ENCODE measurements around the gene C21orf58.
"Not testable (repeated sequence)": the region's sequence is repeated elsewhere in the genome, so short reads cannot be mapped to it uniquely, and the experiment has no call there.

C21orf58 gene

DNA sequence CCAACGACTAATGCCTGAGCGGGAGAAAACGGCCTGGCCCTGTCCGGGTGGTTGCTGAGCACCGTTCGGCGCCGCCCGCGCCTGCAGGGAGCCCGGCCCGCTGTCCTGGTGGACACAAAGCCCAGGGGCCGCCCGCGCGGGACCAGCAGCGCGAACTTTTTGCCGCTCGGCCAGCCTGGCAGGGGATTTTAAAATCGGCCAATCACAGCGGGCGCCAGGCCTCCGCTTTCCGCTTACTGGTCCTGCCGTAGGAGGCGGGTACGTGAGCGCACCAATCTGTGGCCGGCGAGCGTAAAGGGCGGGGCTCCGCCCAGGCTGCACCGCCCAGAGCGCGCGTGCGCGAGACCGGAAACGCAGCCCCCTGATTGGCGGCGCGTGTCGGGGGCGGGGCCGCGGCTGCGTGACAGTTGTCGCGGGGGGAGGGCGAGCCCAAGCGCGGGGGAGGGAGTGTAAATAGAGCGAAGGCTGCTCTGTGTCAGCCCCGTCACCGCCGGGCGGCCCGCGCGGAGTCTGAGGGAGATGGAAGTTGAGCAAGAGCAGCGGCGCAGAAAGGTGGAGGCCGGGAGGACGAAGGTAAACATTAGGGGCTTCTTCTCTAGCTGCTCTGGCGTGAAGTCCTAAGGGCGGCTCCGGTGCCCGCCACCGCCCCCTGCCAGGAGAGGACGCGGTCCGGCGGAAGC, at the start of gene C21orf58, which contains the start of gene PCNT:
TSS of gene C21orf58 (minus strand) at position 161 of the 680 bp plus-strand sequence. CDS start 1,132 bp downstream, outside the sequence.
TSS of gene PCNT (plus strand) at position 447 of the 680 bp plus-strand sequence. CDS start at position 520, 73 bp downstream.
- peak; percentile 99 for DNase-seq (ENCODE audit: low spot score)
- TF ChIP-seq, protein P1, sequence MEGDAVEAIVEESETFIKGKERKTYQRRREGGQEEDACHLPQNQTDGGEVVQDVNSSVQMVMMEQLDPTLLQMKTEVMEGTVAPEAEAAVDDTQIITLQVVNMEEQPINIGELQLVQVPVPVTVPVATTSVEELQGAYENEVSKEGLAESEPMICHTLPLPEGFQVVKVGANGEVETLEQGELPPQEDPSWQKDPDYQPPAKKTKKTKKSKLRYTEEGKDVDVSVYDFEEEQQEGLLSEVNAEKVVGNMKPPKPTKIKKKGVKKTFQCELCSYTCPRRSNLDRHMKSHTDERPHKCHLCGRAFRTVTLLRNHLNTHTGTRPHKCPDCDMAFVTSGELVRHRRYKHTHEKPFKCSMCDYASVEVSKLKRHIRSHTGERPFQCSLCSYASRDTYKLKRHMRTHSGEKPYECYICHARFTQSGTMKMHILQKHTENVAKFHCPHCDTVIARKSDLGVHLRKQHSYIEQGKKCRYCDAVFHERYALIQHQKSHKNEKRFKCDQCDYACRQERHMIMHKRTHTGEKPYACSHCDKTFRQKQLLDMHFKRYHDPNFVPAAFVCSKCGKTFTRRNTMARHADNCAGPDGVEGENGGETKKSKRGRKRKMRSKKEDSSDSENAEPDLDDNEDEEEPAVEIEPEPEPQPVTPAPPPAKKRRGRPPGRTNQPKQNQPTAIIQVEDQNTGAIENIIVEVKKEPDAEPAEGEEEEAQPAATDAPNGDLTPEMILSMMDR (IDR thresholded peaks at IDR 0.05; ENCODE audit: extremely low read depth, missing control alignments) = no peak

DNA sequence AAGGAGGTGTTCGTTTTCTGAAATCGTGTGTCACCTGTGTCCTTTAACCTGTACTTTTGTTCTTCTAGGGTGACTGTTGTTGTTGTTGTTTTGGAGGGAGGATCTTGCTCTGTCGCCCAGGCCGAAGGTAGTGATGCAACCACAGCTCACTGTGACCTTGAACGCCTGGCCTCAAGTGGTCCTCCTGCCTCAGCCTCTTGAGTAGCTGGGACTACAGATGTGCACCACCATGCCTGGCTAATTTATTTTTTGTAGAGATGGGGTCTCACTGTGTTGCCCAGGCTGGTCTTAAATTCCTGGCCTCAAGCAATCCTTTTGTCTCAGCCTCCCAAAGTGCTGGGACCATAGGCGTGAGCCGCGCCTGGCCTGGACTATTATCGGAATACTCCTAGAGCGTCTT, 49.3 kb upstream of the C21orf58 start:
- not testable (repeated sequence) for DNase-seq (ENCODE audit: low spot score)

DNA sequence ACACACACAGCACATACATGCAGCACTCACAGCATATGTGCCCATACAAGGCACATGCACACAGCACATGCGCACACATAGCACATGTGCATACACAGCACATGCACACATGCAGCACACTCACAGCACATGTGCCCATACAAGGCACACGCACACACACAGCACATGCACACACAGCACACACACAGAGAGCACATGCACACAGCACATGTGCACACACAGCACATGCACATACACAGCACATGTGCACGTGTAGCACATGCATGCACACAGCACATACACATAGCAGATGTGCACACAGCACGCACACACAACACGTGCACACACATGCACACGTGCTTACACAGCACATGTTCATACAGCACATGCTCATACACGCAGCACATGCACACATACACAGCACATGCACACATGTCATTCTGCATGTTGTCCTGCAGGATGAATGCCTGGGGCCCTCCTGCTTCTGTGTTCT, 48.4 kb upstream of the C21orf58 start:
- TF ChIP-seq, protein P1 (IDR thresholded peaks at IDR 0.05; ENCODE audit: extremely low read depth, missing control alignments) = no peak
- no peak for DNase-seq (ENCODE audit: low spot score)

DNA sequence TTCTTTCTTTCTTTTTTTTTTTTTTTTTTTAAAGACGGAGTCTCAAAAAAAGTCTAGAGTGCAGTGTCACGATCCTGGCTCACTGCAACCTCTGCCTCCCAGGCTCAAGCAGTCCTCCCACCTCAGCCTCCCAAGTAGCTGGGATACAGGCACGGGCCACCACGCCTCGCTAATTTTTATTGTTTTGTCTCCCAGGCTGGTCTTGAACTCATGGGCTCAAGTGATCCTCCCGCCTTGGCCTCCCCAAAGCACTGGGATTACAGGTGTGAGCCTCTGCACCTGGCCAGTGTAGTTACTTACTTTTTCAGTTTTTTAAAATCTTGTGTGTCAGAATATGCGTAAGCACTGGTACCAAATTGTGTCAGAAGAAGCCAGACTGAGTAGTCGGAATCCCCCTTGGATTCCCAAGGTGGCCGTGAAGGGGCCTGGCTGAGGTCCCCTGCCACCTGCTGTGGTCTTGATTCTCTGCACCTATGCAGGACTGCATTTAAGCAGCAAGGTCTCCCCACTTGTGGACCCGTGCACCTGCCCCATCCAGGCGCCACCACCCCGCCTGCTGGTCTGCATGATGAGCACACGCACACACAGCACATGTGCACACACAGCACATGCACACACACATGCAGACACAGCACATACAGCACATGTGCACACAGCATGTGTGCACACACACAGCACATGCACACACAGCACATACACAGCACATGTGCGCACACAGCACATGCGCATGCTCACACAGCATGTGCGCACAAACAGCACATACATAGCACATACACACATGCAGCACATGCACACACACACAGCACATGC, 47.7 kb upstream of the C21orf58 start:
- DNase-seq (ENCODE audit: low spot score) = no peak
- TF ChIP-seq, protein P1 (IDR thresholded peaks at IDR 0.05; ENCODE audit: extremely low read depth, missing control alignments) = no peak

DNA sequence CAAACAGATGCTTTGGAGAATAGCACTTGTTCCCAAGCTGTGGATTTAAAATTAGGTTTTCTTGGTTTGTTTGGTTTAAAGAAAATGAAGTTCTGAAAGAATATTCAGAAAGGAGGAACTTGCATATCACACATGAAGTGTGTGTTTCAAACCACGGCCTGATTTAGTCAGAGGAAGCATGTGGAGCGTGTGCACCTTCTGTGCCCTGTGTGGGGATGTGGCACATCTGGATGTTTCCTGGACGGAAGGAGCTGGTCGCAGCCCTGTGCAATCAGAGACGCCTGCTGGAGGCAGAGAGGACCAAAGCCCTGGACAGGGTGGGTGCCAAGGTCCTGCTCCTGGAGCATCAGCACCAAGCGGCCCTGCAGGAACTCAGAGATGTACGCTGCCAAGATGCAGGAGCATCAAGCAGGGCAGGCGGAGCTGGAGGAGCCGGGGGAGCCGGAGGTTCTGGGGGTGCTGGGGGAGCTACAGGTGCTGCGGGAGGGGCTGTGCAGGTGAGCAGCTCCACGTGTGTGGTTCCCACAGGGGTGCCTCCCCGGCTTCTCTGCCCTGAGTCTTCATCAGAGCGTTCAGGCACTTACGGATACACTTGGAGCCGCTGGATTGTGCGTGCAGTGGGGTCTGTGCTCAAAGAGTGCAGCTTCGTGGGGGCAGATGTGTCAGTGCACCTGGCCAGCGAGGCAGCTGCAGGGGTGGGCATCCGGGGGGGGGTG, 46.0 kb upstream of the C21orf58 start:
- DNase-seq (ENCODE audit: low spot score) = peak; percentile 68
- TF ChIP-seq, protein P1 (IDR thresholded peaks at IDR 0.05; ENCODE audit: extremely low read depth, missing control alignments) = no peak

DNA sequence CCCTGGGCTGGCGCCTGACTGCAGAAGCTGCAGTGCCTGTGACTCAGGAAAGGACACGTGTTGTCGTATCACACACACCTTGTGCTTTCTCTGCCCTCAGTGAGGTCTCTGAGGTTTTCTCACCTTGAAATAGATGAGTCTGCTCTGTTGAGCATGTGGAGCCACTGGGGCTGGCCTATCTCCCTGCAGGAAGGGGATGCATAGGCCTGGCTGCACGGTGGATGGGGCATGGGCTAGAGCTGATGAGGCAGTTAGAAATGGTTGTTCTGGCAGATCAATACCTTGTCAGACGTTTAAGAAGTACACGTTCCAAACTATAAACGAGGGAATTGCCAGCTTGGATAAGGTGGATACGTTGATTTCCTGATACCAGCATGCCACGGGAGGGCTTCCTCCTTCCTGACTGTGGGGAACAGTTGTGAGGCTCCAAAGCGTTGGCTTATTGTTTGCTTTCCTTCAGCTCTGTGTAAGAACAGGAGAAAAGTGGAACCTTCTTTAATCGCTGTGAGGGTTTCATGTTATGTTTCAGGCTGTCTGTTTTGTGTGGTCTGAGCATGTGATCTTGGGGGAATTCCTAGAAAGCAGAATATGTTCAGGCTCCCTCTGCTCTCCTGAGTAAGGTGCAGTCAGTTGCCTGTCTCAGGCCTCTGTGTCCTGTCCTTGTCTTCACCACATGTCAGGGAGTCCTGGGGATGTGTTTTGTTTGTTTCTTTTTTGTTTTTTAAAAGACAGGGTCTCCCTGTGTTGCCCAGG, 45.0 kb upstream of the C21orf58 start:
- TF ChIP-seq, protein P1 (IDR thresholded peaks at IDR 0.05; ENCODE audit: extremely low read depth, missing control alignments) = no peak
- peak; percentile 91 for DNase-seq (ENCODE audit: low spot score)

DNA sequence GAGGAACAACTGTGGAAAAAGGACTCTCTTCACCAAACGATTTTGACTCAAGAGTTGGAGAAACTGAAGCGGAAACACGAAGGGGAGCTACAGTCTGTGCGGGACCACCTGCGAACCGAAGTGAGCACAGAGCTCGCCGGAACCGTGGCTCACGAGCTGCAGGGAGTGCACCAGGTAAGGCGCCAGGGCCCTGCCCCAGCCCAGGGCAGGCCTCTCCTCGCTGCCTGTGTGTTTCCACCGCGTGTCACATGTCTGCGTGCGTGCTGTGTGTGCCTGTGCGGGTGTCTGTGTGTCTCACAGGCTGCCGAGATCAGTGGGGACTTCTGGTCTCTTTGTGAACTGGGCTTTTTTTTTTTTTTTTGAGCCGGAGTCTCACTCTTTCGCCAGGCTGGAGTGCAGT, 43.3 kb upstream of the C21orf58 start:
- TF ChIP-seq, protein P1 (IDR thresholded peaks at IDR 0.05; ENCODE audit: extremely low read depth, missing control alignments) = no peak
- no peak for DNase-seq (ENCODE audit: low spot score)
